K562 (cell line): ENCODE measurements around the gene ACKR1. TPM values are rescaled to one million over a fixed set of nuclear protein-coding genes. Genes with fewer than 3 reads are reported as not detected.
A peak's percentile ranks its signal among the peaks of the same experiment; 100 is the strongest.

ENCODE experiments used
- ARNT ChIP-seq, 2 experiments: fragments of 450-650 bp; IDR thresholded peaks; 2 replicates each; pipeline ENCODE4 v1.6.1; 2016; ENCODE audit warnings: mild to moderate bottlenecking in 1 of 2
- CSDE1 ChIP-seq, 2 experiments: fragments of 450-650 bp; IDR thresholded peaks; 2 replicates each; pipeline ENCODE4 v1.6.1; 2016; ENCODE audit warnings: mild to moderate bottlenecking in 1 of 2
- DDX20 ChIP-seq: fragments of 450-650 bp; IDR thresholded peaks from 2 replicates; pipeline ENCODE4 v1.6.1; 2016; ENCODE audit warnings: missing genetic modification characterization, low read depth, mild to moderate bottlenecking, missing compliant biosample characterization, moderate library complexity
- POLR3G ChIP-seq: IDR thresholded peaks from 2 replicates; pipeline ENCODE4 v1.6.1; 2011; ENCODE audit not compliant: insufficient read length, insufficient replicate concordance; ENCODE audit errors: extremely low read depth
- RAD51 ChIP-seq: fragments of 450-650 bp; IDR thresholded peaks from 2 replicates; pipeline ENCODE4 v1.7.1; 2016; ENCODE audit warnings: low read depth, mild to moderate bottlenecking, borderline replicate concordance
- SMAD2 ChIP-seq: fragments of 150-350 bp; IDR thresholded peaks from 2 replicates; pipeline ENCODE4 v1.6.1; 2014; ENCODE audit warnings: low read depth, mild to moderate bottlenecking, low read length
- SRSF3 ChIP-seq: fragments of 200-400 bp; formaldehyde crosslinking; IDR thresholded peaks from 2 replicates; pipeline ENCODE4 v1.6.1; 2016; ENCODE audit warnings: mild to moderate bottlenecking, low read length, moderate library complexity; ENCODE audit not compliant: insufficient read depth
- polyA plus RNA-seq, 8 experiments: library from polyadenylated mRNA; depleted of rRNA in 4 of 8; stranded (reverse) in 5 of 8; unstranded in 3 of 8; fragments of >200 nt; fragmentation: Nextera tagmentation in 2 of 8; fragmentation: Illumina TruSeq in 1 of 8; extraction: Ambion mirVana in 2 of 8; extraction: Trizol in 1 of 8; gene quantifications; 2 replicates each; pipeline versions ENCODE4 v1.2.1 to v1.2.3, GENCODE V29; 2011 to 2014; ENCODE audit warnings: inconsistent platforms in 1 of 8, missing spikeins in 1 of 8
- total RNA-seq, 7 experiments: library from RNA; depleted of rRNA in 6 of 7; stranded (reverse); fragments of >200 nt in 6 of 7; fragmentation: Illumina TruSeq in 2 of 7; extraction: Trizol in 2 of 7; gene quantifications; 2 replicates each; pipeline versions ENCODE4 v1.2.1 to v1.2.3, GENCODE V29; 2011 to 2021; ENCODE audit warnings: low replicate concordance in 1 of 7
- TF ChIP-seq, protein P1 (sequence below): fragments of 250-450 bp; sonication (Bioruptor Pico); IDR thresholded peaks from 2 replicates; pipeline ENCODE4 v1.4.0; 2020; ENCODE audit warnings: mild to moderate bottlenecking, moderate library complexity
- TF ChIP-seq, protein P2 (sequence below): sonication (generic); formaldehyde crosslinking; IDR thresholded peaks from 2 replicates; pipeline ENCODE4 v1.8.1; 2023; ENCODE audit warnings: mild to moderate bottlenecking, missing genetic modification reagents, moderate library complexity
- TF ChIP-seq, protein P3 (sequence below): sonication (generic); formaldehyde crosslinking; IDR thresholded peaks from 2 replicates; pipeline ENCODE4 v1.8.0; 2023; ENCODE audit warnings: missing genetic modification reagents, mild to moderate bottlenecking, borderline replicate concordance
- TF ChIP-seq, protein P4 (sequence below), 2 experiments: IDR thresholded peaks in 1 of 2; conservative IDR thresholded peaks in 1 of 2; 2 replicates each; pipeline ENCODE4 v1.6.1; 2016; ENCODE audit warnings: low read depth in 2 of 2, mild to moderate bottlenecking in 1 of 2, missing compliant biosample characterization in 1 of 2, missing genetic modification characterization in 1 of 2, moderate library complexity in 1 of 2

The ACKR1 gene
- total and polyA plus RNA-seq, 9 of the 15 experiments (the other 6 are each of a cell fraction or from before 2014, with no cell fraction given): 0.07 to 0.64 (median 0.18) TPM

DNA sequence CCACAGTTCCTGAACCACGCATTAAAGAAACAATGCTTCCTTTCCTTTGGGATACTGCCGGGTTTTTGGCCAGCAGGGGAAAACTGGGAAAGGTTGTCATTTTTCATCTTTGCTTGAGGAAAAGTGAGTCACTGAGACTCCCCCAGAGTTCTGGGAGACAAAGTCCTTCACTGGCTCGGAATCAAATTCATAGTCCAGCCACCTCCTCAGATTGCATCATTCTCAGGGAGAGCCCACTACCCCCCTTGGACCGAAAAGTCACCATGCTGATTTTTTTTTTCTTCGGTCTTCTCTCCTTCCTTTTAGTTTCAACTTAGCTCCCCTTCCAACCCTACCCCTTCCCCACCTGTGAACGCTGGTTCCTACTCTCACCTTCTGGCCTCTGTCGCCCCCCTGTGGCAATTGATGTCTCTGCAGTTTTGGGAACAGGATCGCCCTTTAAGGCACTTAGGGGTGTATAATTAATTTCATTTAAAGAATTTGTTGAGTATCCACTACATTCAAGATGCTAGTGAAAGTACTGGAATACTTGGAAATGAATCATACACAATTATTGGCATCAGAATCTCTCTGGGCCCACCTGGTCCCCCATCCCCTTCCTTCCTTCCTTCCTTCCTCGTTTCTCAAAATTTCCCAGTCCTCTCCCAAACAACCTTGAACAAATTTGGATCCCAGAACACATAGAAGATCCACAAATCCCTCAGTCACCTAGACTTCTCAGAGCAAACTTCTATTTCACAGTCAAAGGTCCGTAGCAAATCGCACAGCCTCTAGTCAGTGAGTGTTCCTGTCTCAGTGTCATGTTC, 6.9 kb downstream of the ACKR1 start (continued):
- TF ChIP-seq, protein P1, sequence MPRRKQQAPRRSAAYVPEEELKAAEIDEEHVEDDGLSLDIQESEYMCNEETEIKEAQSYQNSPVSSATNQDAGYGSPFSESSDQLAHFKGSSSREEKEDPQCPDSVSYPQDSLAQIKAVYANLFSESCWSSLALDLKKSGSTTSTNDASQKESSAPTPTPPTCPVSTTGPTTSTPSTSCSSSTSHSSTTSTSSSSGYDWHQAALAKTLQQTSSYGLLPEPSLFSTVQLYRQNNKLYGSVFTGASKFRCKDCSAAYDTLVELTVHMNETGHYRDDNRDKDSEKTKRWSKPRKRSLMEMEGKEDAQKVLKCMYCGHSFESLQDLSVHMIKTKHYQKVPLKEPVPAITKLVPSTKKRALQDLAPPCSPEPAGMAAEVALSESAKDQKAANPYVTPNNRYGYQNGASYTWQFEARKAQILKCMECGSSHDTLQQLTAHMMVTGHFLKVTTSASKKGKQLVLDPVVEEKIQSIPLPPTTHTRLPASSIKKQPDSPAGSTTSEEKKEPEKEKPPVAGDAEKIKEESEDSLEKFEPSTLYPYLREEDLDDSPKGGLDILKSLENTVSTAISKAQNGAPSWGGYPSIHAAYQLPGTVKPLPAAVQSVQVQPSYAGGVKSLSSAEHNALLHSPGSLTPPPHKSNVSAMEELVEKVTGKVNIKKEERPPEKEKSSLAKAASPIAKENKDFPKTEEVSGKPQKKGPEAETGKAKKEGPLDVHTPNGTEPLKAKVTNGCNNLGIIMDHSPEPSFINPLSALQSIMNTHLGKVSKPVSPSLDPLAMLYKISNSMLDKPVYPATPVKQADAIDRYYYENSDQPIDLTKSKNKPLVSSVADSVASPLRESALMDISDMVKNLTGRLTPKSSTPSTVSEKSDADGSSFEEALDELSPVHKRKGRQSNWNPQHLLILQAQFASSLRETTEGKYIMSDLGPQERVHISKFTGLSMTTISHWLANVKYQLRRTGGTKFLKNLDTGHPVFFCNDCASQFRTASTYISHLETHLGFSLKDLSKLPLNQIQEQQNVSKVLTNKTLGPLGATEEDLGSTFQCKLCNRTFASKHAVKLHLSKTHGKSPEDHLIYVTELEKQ: no peak
- TF ChIP-seq SMAD2 (no peak), DDX20 (no peak), ARNT (IDR thresholded peaks at IDR 0.05) (0 out of 4 replicates have a peak, but pooled peaks of 1 of the 2 experiments have one; percentile 39), CSDE1 (IDR thresholded peaks at IDR 0.05) (no peak), POLR3G (no peak), RAD51 (no peak), SRSF3 (no peak)
- TF ChIP-seq, protein P2, sequence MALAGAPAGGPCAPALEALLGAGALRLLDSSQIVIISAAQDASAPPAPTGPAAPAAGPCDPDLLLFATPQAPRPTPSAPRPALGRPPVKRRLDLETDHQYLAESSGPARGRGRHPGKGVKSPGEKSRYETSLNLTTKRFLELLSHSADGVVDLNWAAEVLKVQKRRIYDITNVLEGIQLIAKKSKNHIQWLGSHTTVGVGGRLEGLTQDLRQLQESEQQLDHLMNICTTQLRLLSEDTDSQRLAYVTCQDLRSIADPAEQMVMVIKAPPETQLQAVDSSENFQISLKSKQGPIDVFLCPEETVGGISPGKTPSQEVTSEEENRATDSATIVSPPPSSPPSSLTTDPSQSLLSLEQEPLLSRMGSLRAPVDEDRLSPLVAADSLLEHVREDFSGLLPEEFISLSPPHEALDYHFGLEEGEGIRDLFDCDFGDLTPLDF (CRISPR knock-in tag): no peak
- TF ChIP-seq, protein P3, sequence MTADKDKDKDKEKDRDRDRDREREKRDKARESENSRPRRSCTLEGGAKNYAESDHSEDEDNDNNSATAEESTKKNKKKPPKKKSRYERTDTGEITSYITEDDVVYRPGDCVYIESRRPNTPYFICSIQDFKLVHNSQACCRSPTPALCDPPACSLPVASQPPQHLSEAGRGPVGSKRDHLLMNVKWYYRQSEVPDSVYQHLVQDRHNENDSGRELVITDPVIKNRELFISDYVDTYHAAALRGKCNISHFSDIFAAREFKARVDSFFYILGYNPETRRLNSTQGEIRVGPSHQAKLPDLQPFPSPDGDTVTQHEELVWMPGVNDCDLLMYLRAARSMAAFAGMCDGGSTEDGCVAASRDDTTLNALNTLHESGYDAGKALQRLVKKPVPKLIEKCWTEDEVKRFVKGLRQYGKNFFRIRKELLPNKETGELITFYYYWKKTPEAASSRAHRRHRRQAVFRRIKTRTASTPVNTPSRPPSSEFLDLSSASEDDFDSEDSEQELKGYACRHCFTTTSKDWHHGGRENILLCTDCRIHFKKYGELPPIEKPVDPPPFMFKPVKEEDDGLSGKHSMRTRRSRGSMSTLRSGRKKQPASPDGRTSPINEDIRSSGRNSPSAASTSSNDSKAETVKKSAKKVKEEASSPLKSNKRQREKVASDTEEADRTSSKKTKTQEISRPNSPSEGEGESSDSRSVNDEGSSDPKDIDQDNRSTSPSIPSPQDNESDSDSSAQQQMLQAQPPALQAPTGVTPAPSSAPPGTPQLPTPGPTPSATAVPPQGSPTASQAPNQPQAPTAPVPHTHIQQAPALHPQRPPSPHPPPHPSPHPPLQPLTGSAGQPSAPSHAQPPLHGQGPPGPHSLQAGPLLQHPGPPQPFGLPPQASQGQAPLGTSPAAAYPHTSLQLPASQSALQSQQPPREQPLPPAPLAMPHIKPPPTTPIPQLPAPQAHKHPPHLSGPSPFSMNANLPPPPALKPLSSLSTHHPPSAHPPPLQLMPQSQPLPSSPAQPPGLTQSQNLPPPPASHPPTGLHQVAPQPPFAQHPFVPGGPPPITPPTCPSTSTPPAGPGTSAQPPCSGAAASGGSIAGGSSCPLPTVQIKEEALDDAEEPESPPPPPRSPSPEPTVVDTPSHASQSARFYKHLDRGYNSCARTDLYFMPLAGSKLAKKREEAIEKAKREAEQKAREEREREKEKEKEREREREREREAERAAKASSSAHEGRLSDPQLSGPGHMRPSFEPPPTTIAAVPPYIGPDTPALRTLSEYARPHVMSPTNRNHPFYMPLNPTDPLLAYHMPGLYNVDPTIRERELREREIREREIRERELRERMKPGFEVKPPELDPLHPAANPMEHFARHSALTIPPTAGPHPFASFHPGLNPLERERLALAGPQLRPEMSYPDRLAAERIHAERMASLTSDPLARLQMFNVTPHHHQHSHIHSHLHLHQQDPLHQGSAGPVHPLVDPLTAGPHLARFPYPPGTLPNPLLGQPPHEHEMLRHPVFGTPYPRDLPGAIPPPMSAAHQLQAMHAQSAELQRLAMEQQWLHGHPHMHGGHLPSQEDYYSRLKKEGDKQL (CRISPR knock-in tag): no peak
- TF ChIP-seq, protein P4, sequence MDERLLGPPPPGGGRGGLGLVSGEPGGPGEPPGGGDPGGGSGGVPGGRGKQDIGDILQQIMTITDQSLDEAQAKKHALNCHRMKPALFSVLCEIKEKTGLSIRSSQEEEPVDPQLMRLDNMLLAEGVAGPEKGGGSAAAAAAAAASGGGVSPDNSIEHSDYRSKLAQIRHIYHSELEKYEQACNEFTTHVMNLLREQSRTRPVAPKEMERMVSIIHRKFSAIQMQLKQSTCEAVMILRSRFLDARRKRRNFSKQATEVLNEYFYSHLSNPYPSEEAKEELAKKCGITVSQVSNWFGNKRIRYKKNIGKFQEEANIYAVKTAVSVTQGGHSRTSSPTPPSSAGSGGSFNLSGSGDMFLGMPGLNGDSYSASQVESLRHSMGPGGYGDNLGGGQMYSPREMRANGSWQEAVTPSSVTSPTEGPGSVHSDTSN (CRISPR knock-in tag; IDR thresholded peaks at IDR 0.05; ENCODE audit: low read depth): no peak
- TF ChIP-seq, protein P4 (tag; conservative IDR thresholded peaks at IDR 0.05; ENCODE audit: low read depth): no peak
